Renal cortical epithelial cell (primary cell): ENCODE data around the gene SYT11. TPM values are rescaled to one million over a fixed set of nuclear protein-coding genes. Genes with fewer than 3 reads are reported as not detected.
"Not testable (repeated sequence)": the region's sequence is repeated elsewhere in the genome, so short reads cannot be mapped to it uniquely, and the experiment has no call there.

Source experiments
- DNase-seq: peaks from one replicate; pipeline ENCODE4 v3.0.0-alpha.2; 2011; ENCODE audit warnings: low read depth
- total RNA-seq: library from RNA; depleted of rRNA; stranded (reverse); fragments of >200 nt; gene quantifications from 2 replicates; pipeline ENCODE4 v1.2.3, GENCODE V29; 2014

Gene SYT11
- total RNA-seq, 1 donor from 2014 or later, result 35.1 TPM

DNA sequence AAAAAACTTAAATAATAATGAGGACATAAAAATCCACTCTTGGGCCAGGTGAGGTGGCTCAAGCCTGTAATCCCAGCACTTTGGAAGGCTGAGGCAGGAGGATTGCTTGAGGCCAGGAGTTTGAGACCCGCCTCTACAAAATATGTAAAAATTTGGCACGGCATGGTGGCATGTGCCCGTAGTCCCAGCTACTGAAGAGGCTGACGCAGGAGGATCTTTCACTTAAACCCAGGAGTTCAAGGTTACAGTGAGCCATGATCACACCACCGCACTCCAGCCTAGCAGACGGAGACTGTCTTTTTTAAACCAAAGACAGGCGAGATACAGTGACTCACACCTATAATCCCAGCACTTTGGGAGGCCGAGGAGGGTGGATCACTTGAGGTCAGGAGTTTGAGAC is 37.1 kb downstream of the SYT11 start:
- DNase-seq, result not testable (repeated sequence)

DNA sequence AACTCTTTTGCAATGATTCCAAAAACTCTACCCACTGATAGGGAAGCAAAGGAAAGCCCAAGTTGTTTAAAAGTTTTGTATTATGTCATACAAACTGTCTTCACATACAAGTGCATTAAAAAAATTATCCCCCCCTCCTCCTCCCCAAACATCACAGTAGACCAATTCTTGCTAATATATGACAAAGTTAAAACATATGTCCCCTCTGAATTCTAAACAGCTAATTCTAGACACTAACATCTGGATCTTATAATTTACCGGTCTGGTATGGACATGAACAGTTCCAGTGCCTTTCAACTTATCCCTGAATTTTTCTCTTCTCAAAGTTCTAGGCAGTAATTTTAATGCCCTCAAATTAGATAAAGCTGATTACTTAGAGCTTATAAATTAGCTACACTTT is 38.4 kb downstream of the SYT11 start:
- DNase-seq, result no peak

DNA sequence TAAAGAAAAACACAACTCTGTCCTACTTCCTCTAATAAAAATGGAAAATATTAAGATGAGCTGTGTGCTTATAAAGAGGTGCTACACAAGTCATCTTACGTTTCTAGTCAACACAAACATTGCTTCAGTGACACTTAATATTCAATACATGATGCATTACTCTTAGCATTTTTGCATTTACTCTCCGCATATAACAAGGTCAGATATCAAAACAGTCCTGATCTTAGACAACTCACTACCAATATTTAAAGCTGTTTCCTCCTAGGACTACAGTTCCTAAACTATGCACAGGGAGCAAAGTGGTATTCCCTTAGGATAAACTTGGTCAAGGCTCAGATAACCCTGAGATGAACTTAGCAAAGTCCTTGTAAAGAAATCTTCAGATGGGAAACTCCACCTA is 39.5 kb downstream of the SYT11 start:
- no peak for DNase-seq

DNA sequence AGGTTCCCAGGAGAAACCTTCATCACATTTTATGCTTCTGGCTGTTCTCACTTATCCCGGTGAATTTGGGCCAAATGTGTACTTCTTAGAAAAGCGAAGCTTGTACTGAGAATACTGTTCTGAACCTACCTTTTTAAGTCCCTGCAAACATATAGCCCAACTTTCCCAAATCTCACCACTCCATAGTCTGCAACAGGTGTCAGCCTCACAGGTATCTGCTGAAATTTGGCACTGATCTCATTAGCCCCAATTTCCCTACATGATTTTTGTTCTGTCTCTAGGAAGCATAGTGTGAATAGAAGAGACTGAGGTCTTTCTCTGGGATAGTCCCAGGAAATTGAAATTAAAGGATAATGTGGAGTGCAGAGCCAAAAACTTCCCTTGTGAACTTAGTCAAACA is 40.3 kb downstream of the SYT11 start:
- DNase-seq, result no peak

DNA sequence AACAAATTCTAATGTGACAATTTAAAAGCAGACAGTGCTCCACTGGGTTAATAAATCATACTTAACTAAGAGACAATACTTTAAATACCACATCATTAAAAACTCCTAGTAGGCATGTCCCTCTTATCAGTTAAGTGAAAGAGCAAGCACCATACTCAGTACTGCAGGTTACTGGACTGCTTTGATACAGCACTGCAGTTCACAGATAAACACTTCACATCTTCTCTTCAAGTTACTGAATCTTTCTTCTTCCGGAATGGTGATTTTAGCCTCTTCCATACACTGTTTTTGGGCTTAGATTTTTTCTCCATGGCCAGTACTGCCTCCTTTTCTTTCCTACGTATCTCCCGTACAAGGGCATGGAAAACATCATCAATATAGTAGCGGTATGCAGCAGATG is 40.8 kb downstream of the SYT11 start:
- no peak for DNase-seq

DNA sequence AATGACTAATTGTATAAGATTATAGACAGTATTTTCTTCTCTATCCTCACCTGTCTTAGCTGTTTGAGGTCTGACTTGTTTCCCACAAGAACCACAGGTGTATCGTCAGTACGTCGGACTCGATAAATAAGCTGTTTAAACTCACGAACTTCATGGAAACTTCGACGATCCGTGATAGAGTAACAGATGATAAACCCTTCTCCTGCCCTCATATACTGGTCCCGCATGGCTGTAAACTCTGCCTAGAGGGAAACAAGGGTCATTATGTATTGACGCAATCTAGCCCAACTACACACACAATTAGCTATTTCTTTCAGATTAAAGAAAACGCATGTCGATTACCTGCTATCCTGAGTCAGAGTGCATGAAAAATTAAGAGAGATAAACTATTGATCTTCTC is 44.9 kb downstream of the SYT11 start:
- no peak for DNase-seq

DNA sequence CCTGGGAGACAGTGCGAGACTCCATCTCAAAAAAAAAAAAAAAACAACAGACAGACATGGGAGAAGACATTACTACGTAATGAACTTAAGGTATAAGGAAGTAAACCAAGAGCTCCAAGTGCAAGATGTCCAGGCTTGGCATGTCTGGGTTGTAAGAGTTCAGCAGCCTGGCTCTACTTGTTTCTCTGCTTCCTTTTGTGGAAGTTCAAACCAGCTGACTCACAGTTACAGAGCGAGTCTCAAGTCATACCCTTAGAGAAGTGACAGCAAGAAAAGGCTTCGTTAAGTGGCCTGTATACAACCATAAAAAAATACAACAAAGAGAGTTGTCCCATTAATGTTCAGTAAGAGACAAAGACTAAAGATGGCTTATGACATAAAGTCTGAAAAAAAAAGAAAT is 50.5 kb downstream of the SYT11 start:
- DNase-seq, result peak; percentile 73

DNA sequence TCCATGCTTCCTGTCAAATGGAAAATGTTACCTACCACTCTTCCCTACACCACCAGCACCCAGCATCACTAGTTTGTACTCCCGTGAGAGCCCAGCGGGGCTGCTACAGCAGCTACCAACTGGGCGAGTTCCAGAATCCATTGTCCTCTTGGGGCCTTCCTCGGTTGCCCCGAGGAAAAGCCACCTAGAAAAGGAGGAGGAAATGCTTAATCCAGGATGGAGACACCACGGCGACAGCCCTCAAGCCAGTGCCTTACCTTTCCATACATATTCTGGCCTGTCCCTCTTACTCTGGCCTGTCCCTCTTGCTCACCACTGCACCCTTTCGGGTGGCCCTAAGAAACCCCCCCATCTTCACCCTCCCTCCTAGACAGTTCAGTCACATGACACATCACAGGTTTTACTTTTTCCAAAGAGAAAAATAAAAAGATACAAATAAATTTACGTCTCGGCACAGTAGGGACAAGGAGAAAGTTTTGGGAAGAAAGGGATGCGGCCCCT is 51.3 kb downstream of the SYT11 start:
- DNase-seq, result peak; percentile 36

DNA sequence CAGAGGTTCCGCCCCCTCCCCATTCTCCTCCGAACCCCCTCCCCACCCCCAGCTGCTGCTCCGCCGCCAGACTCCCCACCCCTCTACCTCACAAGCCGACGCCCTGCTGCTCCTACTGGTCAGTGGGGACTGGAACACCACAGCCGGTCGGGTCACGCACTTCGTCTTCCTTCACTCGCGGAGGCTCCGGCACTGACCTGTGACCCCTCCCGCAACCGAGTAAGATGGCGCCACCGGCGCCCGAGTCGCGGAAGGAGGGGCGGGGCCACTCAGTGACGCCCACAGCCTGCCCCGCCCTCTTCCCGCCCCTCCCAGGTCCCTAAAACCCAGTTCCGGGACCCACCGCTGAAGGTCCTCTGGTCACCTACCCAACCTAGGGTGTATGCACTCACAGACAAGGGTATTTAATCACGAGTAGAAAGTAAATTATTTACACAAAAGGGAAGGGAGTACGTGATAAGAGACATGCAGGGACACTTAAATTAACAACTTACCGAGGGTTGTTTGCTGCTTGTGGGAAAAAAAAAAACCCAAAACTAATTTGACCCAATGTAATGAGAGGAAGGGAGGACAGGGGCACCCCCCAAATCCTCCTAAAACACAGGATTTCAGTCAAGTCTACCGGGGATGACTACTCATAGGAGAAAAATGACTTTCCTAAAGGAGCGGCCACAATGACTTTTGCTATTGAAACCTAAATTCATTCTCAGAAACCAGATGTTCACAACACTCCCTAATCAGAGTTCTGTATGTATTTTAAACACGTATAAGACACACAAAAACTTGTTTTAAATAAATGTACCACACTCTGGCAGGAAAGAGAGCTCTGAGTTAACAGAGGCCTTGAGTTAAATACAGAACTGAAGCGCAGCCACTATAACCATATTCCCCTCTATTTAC is 52.0 kb downstream of the SYT11 start, which contains the start of gene RIT1:
RIT1 (minus strand) TSS at position 194 of the 900 bp plus-strand sequence. CDS start 588 bp downstream, outside the sequence.
- peak; percentile 79 for DNase-seq

DNA sequence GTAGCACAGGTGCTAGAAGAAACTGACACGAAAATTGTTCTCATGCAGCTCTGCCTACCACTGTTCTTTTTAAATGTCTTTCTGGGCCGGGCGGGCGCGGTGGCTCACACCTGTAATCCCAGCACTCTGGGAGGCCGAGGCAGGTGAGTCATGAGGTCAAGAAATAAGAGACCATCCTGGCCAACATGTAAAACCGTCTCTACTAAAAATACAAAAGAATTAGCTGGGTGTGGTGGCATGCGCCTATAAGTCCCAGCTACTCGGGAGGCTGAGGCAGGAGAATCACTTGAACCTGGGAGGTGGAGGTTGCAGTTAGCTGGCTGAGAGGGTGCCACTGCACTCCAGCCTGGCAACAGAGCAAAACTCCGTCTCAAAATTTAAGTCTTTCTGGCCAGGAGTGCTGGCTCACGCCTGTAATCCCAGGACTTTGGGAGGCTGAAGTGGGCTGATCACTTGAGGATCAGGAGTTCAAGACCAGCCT is 52.7 kb downstream of the SYT11 start:
- DNase-seq, result no peak

DNA sequence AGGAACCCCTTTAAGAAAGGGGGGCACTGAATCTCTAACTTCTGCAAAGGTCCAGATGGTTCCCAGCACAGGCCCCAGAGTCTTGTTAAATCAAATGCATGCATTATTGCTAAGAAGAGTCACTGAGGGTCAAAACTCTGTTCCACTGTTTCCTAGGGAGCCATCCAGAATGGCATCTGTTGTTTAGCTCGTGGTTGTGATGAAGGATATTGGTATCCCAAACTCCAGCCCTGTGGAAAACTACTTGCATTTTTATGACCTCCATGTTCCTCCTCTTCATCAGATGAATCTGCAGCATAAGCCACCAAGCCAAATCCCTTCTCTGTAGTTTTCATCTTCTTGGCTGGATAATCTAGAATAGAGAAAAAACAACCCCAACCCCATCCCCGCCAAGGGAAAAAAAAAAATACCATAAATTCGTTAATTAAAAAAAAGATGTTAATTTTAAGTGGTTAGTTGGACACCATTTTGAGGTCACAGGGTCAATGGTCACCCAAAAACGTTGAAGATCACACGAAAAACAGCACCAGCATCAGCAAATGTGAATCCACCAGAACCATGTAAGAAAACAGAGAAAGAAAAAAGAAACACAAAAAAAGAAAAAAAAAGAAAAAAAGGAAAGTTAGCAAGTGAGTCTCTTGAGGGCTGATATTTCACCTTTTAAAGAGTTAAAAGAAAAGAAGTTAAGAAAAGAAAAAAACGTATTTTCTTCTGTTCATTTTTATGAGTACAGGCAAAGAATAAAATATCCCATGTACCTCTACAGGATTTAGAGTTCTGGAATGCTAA is 54.8 kb downstream of the SYT11 start:
- peak; percentile 29 for DNase-seq

DNA sequence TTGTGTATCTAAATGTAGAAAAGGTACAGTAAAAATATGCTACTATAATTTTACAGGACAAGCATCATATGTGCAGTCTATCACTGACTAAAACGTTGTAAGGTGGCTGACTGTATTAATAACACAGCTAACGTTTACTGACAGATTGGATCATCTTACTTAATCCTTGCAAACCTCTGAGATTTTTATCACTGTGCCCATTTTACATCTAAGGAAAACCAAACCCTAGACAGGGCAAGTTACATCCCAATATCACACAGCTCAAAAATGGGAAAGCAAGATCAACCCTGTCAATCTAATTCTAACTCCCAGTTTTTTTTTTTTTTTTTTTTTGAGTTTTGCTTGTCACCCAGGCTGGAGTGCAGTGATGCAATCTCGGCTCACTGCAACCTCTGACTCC is 59.3 kb downstream of the SYT11 start:
- DNase-seq, result no peak

DNA sequence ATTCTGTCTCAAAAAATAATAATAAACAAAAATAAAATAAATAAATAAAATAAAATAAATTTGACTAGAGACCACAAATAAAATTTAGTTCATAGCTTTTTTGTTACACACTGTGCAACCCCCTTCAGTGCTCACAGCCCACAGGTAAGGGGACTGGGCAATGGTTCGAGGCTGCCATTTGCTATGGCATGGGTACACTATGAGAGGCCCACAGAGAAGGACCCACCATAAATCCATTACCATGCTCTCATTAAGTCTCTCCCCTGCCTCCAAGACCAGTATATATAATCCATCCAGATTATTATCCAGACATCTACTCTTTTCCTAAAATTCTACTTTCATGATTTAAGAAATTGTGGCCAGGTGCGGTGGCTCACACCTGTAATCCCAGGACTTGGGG is 60.4 kb downstream of the SYT11 start:
- no peak for DNase-seq

DNA sequence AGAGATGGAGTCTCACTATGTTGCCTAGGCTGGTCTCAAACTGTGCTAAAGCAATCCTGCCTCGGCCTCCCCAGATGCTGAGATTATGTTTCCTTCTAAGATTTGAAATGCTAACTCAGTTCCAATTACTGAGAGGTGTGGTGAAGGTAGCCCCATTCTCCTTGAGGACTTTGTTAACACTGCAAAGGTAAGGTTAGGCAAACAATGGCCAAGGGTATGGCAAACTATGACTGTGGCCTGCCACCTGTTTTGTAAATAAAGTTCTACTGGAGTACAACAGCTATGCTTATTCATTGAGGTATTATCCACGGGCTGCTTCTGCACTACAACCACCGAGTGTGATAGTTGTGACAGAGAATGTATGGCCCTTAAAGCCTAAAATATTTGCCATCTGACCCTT is 61.4 kb downstream of the SYT11 start:
- DNase-seq, result no peak

DNA sequence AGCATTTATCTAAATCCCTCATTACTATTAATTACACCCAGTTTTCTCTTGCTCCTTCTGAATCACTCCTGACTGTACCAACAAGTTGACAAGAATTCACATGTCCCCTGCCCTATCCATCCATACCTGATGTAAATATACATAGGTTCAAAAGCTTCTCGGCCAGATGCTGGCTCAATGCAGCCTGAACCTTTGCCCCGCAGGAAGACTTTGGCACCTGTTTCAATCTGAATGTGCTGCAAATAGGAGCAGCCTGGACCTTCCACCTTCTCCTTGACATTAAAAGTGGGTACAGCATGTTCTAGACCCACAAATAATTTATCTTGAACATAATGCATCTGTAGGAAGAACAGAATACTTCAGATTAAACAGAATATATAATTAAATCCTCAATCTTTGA is 66.1 kb downstream of the SYT11 start:
- no peak for DNase-seq

DNA sequence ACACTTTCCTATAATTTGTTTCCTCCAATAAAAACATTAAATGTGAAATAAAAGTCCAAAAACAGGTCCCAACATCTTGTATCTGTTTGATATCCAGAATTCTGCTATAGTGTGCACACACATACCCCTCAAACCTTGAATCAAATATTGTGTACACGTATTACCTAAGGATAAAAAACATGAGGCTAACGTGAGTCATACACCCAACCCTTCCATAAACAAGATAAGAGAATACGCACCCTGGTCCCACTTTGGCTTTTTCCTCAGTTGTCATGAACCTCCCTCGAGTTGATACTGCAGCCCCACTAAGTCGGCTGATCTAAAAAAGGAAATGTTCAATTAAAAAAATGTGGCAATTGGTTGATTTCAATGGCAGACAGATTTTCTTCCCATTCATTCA is 69.7 kb downstream of the SYT11 start:
- no peak for DNase-seq

DNA sequence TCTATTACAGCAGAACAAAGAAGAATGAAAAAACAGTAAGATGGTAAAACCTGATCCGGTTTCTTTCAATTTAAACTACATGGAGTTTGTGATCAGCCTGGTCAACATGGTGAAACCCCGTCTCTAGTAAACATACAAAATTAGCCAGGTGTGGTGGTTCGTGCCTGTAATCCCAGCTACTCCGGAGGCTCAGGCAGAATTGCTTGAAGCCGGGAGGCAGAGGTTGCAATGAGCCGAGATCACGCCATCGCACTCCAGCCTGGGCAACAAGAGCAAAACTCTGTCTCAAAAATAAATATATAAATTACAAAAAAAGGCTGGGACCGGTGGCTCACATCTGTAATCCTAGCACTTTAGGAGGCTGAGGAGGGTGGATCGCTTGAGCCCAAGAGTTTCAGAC is 71.4 kb downstream of the SYT11 start:
- not testable (repeated sequence) for DNase-seq

DNA sequence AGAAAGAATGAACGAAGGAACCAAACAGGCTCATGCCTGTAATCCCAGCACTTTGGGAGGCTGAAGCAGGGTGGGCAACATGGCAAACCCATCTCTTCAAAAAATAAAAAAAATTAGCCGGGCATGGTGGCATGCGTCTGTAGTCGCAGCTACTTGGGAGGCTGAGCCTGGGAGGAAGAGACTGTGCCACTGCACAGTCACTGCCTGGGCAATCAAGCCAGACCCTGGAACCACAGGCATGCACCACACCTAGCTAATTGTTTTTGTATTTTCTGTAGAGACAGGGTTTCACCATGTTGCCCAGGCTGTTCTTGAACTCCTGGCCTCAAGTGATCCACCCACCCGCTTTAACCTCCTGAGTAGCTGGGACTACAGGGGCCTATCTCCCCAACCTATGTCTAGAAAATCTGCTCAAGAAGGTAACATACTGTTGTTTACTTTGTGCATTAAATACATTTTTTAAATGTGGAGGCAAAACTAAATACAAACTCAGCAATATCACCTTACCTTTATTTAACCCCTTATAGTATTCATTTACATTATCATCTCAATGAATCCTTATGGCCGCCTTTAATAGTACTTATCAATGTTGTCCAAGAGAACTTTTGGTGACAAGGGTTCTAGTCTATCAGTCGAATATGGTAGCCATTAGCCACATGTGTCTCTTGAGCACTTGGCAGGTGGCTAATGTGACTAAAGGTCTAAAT is 72.1 kb downstream of the SYT11 start:
- peak; percentile 88 for DNase-seq

DNA sequence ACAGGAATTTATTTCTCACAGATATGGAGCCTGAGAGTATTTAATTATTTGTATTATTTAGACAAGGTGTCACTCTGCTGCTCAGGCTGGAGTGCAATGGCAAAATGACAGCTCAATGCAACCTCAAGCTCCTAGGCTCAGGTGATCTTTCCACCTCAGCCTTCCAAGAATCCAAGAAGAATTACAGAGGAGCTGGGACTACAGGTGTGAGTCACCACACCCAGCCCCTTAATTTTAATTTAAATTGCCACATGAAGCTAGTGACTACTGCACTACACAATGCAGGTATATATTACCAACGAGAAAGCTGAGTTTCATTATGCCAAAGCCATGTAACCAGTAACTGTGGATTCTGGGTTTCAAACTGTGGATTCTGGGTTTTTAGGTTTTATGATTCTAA is 72.7 kb downstream of the SYT11 start:
- peak; percentile 81 for DNase-seq

DNA sequence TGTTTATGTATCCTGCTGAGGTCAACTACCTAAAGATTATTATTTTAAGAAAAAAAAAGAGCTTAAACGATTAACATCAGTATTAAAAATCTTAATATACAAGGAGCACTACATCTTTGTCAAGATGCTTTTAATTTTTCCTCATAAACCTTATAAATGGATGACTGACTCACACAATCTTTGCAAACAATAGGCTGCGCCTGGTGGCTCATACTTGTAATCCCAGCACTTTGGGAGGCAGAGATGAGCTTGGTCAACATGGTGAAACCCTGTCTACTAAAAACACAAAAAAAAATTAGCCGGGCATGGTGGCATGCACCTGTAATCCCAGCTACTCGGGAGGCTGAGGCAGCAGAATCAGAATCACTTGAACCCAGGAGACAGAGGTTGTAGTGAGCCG is 73.1 kb downstream of the SYT11 start:
- DNase-seq, result no peak

DNA sequence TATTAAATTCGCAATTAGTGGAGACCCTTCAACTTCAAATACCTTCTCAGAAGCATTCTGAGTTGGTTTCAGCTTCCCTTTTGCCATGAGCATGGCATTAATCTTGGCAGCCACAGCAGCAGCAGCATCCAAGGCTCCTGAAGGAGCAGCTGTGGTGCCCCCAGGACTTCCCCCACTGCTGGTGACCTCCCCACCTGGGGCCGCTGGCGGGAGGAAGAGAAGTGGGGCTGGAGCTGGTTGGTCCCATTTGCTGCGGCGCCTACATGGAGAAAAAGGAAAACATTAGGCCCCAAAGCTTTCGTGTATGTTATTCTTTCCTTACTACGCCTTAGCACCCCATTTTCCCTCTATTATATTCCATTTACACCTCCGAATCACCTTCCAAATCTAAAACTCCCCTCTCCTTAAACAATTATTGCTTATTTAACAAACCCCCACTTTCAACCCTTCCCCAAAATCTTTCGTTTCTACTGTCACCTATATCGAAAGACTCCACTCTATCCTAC is 74.3 kb downstream of the SYT11 start:
- DNase-seq, result no peak
